SK-N-SH (cell line): ENCODE measurements around the gene CARD8. TPM values are rescaled to one million over a fixed set of nuclear protein-coding genes. Genes with fewer than 3 reads are reported as not detected.
A peak's percentile ranks its signal among the peaks of the same experiment; 100 is the strongest.

Experiments
- CTCF ChIA-PET: fragments of 300-600, 350-600 bp; formaldehyde crosslinking; extraction: SDS; loops from one replicate; lab custom pipeline; 2021; lab: Yijun Ruan, JAX
- POLR2A ChIA-PET: fragments of 350-600 bp; sonication (Branson Sonifier 250); formaldehyde crosslinking; extraction: SDS; loops from one replicate; lab custom pipeline; 2020; ENCODE audit warnings: antibody characterized with exemption, inconsistent platforms; lab: Yijun Ruan, JAX
- DNase-seq: peaks from one replicate; pipeline ENCODE4 v3.0.0; 2012
- H2AFZ ChIP-seq: fragments of 200-600 bp; sonication (generic); 2 replicates; pipeline ENCODE4 v1.8.1; 2016; ENCODE audit warnings: antibody characterized with exemption, mild to moderate bottlenecking, low read depth
- H3F3A ChIP-seq: fragments of 200-600 bp; sonication (generic); replicated peaks from 2 replicates; pipeline ENCODE3; 2016; ENCODE audit warnings: antibody characterized with exemption, mild to moderate bottlenecking; ENCODE audit not compliant: insufficient read depth
- H3K27ac ChIP-seq, 2 experiments: fragments of 200-500 bp in 1 of 2; fragments of 200-600 bp in 1 of 2; sonication (Bioruptor generic) in 1 of 2; sonication (generic), shearing (Covaris generic) in 1 of 2; 2 replicates each; pipeline versions ENCODE4 v1.5.1 to v1.6.1; 2014 to 2016; ENCODE audit warnings: low read depth in 2 of 2, inconsistent platforms in 1 of 2, low read length in 1 of 2, mild to moderate bottlenecking in 1 of 2, mixed read lengths in 1 of 2
- H3K27me3 ChIP-seq: fragments of 200-600 bp; sonication (generic), shearing (Covaris generic); 2 replicates; pipeline ENCODE4 v1.6.1; 2016; ENCODE audit warnings: mixed run types; ENCODE audit not compliant: insufficient read depth
- H3K36me3 ChIP-seq, 2 experiments: fragments of 200-500 bp in 1 of 2; fragments of 200-600 bp in 1 of 2; sonication (Bioruptor generic) in 1 of 2; sonication (generic) in 1 of 2; replicated peaks in 1 of 2; 2 replicates each; pipeline versions ENCODE3 to v1.5.1; 2014 to 2016; ENCODE audit warnings: low read length in 1 of 2, mild to moderate bottlenecking in 1 of 2; ENCODE audit not compliant: insufficient read depth in 2 of 2, control insufficient read depth in 1 of 2
- H3K4me1 ChIP-seq, 2 experiments: fragments of 200-500 bp in 1 of 2; fragments of 200-600 bp in 1 of 2; sonication (Bioruptor generic) in 1 of 2; sonication (generic), shearing (Covaris generic) in 1 of 2; 2 replicates each; pipeline versions ENCODE4 v1.5.1 to v1.6.1; 2014 to 2016; ENCODE audit warnings: low read depth in 1 of 2, low read length in 1 of 2, mixed run types in 1 of 2; ENCODE audit not compliant: insufficient read depth in 2 of 2, control insufficient read depth in 1 of 2
- H3K4me2 ChIP-seq: fragments of 200-600 bp; sonication (generic), shearing (Covaris generic); 2 replicates; pipeline ENCODE4 v1.6.1; 2017; ENCODE audit warnings: mixed run types
- H3K4me3 ChIP-seq, 2 experiments: fragments of 200-500 bp in 1 of 2; fragments of 200-600 bp in 1 of 2; sonication (Bioruptor generic) in 1 of 2; sonication (generic), shearing (Covaris generic) in 1 of 2; 2 replicates each; pipeline versions ENCODE4 v1.5.1 to v1.8.1; 2014 to 2016; ENCODE audit warnings: low read depth in 2 of 2, inconsistent platforms in 1 of 2, low read length in 1 of 2, mild to moderate bottlenecking in 1 of 2, mixed read lengths in 1 of 2, moderate library complexity in 1 of 2
- H3K79me2 ChIP-seq: fragments of 200-600 bp; sonication (generic); 2 replicates; pipeline ENCODE4 v1.8.1; 2017; ENCODE audit warnings: mild to moderate bottlenecking; ENCODE audit not compliant: insufficient read depth
- H3K9ac ChIP-seq: fragments of 200-600 bp; sonication (generic); 2 replicates; pipeline ENCODE4 v1.6.1; 2017; ENCODE audit warnings: mixed run types
- H3K9me2 ChIP-seq: fragments of 200-600 bp; sonication (generic); 2 replicates; pipeline ENCODE4 v1.6.1; 2017; ENCODE audit warnings: mixed run types
- H3K9me3 ChIP-seq: fragments of 200-600 bp; sonication (generic); 2 replicates; pipeline ENCODE4 v1.6.1; 2017; ENCODE audit warnings: mixed run types, mild to moderate bottlenecking, moderate library complexity
- H4K20me1 ChIP-seq: fragments of 200-600 bp; sonication (generic); 2 replicates; pipeline ENCODE4 v1.6.1; 2017; ENCODE audit warnings: mild to moderate bottlenecking, mixed run types; ENCODE audit not compliant: insufficient read depth
- GATA2 ChIP-seq: sonication (generic); formaldehyde crosslinking; IDR thresholded peaks from 2 replicates; pipeline ENCODE4 v1.5.0; 2020; ENCODE audit warnings: mild to moderate bottlenecking, missing genetic modification reagents
- NFIC ChIP-seq: IDR thresholded peaks from 2 replicates; pipeline ENCODE4 v1.4.0; 2012; ENCODE audit warnings: borderline replicate concordance
- RAD21 ChIP-seq: IDR thresholded peaks from 2 replicates; pipeline ENCODE4 v1.6.1; 2012; ENCODE audit warnings: mild to moderate bottlenecking, low read length
- RCOR1 ChIP-seq: fragments of 150-350 bp; IDR thresholded peaks from 2 replicates; pipeline ENCODE4 v1.6.1; 2017; ENCODE audit warnings: antibody characterized with exemption, low read length
- REST ChIP-seq: IDR thresholded peaks from 2 replicates; pipeline ENCODE4 v1.6.1; 2012; ENCODE audit warnings: mild to moderate bottlenecking, low read depth, low read length, moderate library complexity
- RFX5 ChIP-seq: IDR thresholded peaks from 2 replicates; pipeline ENCODE4 v1.6.1; 2012; ENCODE audit warnings: mild to moderate bottlenecking, improper control_type of control experiment, low read length
- TEAD4 ChIP-seq: IDR thresholded peaks from 2 replicates; pipeline ENCODE4 v1.4.0; 2012; ENCODE audit warnings: mild to moderate bottlenecking, borderline replicate concordance; ENCODE audit not compliant: insufficient read depth
- USF1 ChIP-seq: IDR thresholded peaks from 2 replicates; pipeline ENCODE4 v1.4.0; 2012; ENCODE audit warnings: low read depth, borderline replicate concordance
- ZBTB33 ChIP-seq: IDR thresholded peaks from 2 replicates; pipeline ENCODE4 v1.4.0; 2012; ENCODE audit warnings: low read depth, borderline replicate concordance
- WGBS: methylation state at CpG from one replicate; pipeline ENCODE4 v1.1.6; 2017; ENCODE audit warnings: low lambda C conversion rate; 5-methylcytosine and 5-hydroxymethylcytosine counted together
- polyA plus RNA-seq, 3 experiments: library from polyadenylated mRNA; depleted of rRNA; stranded (reverse); fragments of >200 nt; gene quantifications; 2 replicates each; pipeline ENCODE4 v1.2.3, GENCODE V29; 2012

CARD8 gene
- polyA plus RNA-seq, 1 of the 3 experiments (the other 2 are of a cell fraction): 16.4 TPM

GRCh38 chr19:48190885-48191284, 64.8 kb downstream of the CARD8 start:
- no peaks in the 10 kb centered on the region for H4K20me1 ChIP-seq
- no peaks in the 10 kb centered on the region for H3F3A ChIP-seq
- no peaks in the 10 kb centered on the region for H3K9me2 ChIP-seq
- H3K79me2 ChIP-seq: no peaks in the 10 kb centered on the region
- H3K9ac ChIP-seq: no peak overlapping the region
- H3K4me2 ChIP-seq: no peak overlapping the region
- ChIA-PET POLR2A (interaction anchor here (0.9 kb wide), 1 partner anchor 12 kb away, joined by 3 read pairs; no protein-coding TSS in a partner anchor), CTCF (interaction anchor here (0.7 kb wide), 1 partner anchor 82 kb away, joined by 4 read pairs; no protein-coding TSS in a partner anchor)
- H3K36me3 ChIP-seq: peaks cover 0 to 4% of the 10 kb centered on the region in 2 experiments
- H3K9me3 ChIP-seq: no peaks in the 10 kb centered on the region
- no peaks in the 10 kb centered on the region for H3K27me3 ChIP-seq
- no peak overlapping the region for H2AFZ ChIP-seq
- TF ChIP-seq RAD21 (no peak), REST (no peak), TEAD4 (no peak), ZBTB33 (no peak), RCOR1 (no peak)
- H3K4me1 ChIP-seq: no peaks in the 10 kb centered on the region
- no peak overlapping the region for H3K4me3 ChIP-seq
- 92% methylated on average over 3 of the region's 3 CpGs for WGBS
- no peak overlapping the region for H3K27ac ChIP-seq
- no peak for DNase-seq

GRCh38 chr19:48190288-48190884, 65.3 kb downstream of the CARD8 start:
- Histone ChIP-seq H3K9me2 (no peaks in the 10 kb centered on the region), H3K9me3 (no peaks in the 10 kb centered on the region), H3K4me2 (no peak overlapping the region), H3K36me3 (peaks cover 0 to 4% of the 10 kb centered on the region in 2 experiments), H3F3A (no peaks in the 10 kb centered on the region), H3K4me3 (no peak overlapping the region)
- DNase-seq: no peak
- WGBS: 89% methylated on average over 9 of the region's 13 CpGs
- POLR2A ChIA-PET: interaction anchor here (0.9 kb wide), 1 partner anchor 13 kb away, joined by 3 read pairs; no protein-coding TSS in a partner anchor
- no peak for TF ChIP-seq RFX5
- TF ChIP-seq GATA2 (CRISPR knock-in tag): no peak
- peak; percentile 32; the same call in 1 of the 2 replicates for TF ChIP-seq USF1
- TF ChIP-seq NFIC: no peak
- TF ChIP-seq, all 33 proteins: peak for 1
- no peaks in the 10 kb centered on the region for H3K27me3 ChIP-seq
- H3K4me1 ChIP-seq: no peaks in the 10 kb centered on the region
- no peak overlapping the region for H3K9ac ChIP-seq
- H2AFZ ChIP-seq: no peak overlapping the region
- H3K79me2 ChIP-seq: no peaks in the 10 kb centered on the region
- CTCF ChIA-PET: interaction anchor here (0.7 kb wide), 1 partner anchor 82 kb away, joined by 4 read pairs; no protein-coding TSS in a partner anchor
- no peak overlapping the region for H3K27ac ChIP-seq
- no peaks in the 10 kb centered on the region for H4K20me1 ChIP-seq
